K562 (cell line): ENCODE results near the gene ARMS2. TPM values are rescaled to one million over a fixed set of nuclear protein-coding genes. Genes with fewer than 3 reads are reported as not detected.
A peak's percentile ranks its signal among the peaks of the same experiment; 100 is the strongest.

Experiments
- ATAC-seq: fragments of 200-7000 bp; cut with Tn5 transposase; 3 replicates; pipeline ENCODE4 v1.9.1; 2020; ENCODE audit warnings: moderate library complexity
- BruUV-seq: library from RNA; stranded (reverse); fragments of 400-500 nt; replicated peaks from 2 replicates; lab custom pipeline; 2021; lab: Mats Ljungman, UMichigan
- CTCF ChIA-PET: fragments of 300-600 bp; formaldehyde crosslinking; extraction: SDS; loops from one replicate; lab custom pipeline; 2021; ENCODE audit warnings: low intra/inter-chr PET ratio; lab: Yijun Ruan, JAX
- POLR2A ChIA-PET: fragments of 300-600, 350-650 bp; sonication (Branson Sonifier 250); formaldehyde crosslinking; extraction: SDS; loops from one replicate; lab custom pipeline; 2021; ENCODE audit warnings: antibody characterized with exemption, inconsistent platforms; lab: Yijun Ruan, JAX
- DNase-seq, 4 experiments: peaks; one replicate each; pipeline versions ENCODE4 v3.0.0 to v3.0.0-alpha.2; 2011 to 2018; ENCODE audit warnings: low spot score in 3 of 4, mixed read lengths in 3 of 4; ENCODE audit errors: extremely low read depth in 1 of 4
- FAIRE-seq: peaks from 2 replicates; lab custom pipeline; 2011; peaks lifted over from hg19 to GRCh38; lab: Jason Lieb, UNC
- H2AFZ ChIP-seq: 2 replicates; pipeline ENCODE4 v1.6.0; 2011; ENCODE audit warnings: low read depth, low read length, control low read depth, inconsistent platforms
- H3K27ac ChIP-seq: fragments of 200-600 bp; 3 replicates; pipeline ENCODE4 v1.8.0; 2011; ENCODE audit warnings: low read depth, mild to moderate bottlenecking, control low read depth, inconsistent platforms, low read length, moderate library complexity, mixed read lengths; ENCODE audit errors: extremely low read depth
- H3K27me3 ChIP-seq, 2 experiments: fragments of 300-600 bp in 1 of 2; 2 replicates in 1 of 2; 3 replicates in 1 of 2; pipeline versions ENCODE4 v1.6.0 to v1.8.0; 2011; ENCODE audit warnings: inconsistent platforms in 2 of 2, low read length in 2 of 2, mild to moderate bottlenecking in 1 of 2, mixed read lengths in 1 of 2, moderate library complexity in 1 of 2; ENCODE audit not compliant: control insufficient read depth in 2 of 2, insufficient read depth in 2 of 2
- H3K36me3 ChIP-seq: fragments of 300-600 bp; 3 replicates; pipeline ENCODE4 v1.8.0; 2011; ENCODE audit warnings: mild to moderate bottlenecking, low read length, inconsistent platforms; ENCODE audit not compliant: control insufficient read depth, insufficient read depth
- H3K4me1 ChIP-seq, 2 experiments: fragments of 200-600 bp in 1 of 2; replicated peaks in 1 of 2; 2 replicates in 1 of 2; 3 replicates in 1 of 2; pipeline versions ENCODE4 v1.5.1 to v1.8.0; 2011; ENCODE audit warnings: inconsistent platforms in 2 of 2, low read length in 2 of 2, mild to moderate bottlenecking in 1 of 2, mixed read lengths in 1 of 2, moderate library complexity in 1 of 2; ENCODE audit not compliant: control insufficient read depth in 2 of 2, insufficient read depth in 2 of 2
- H3K4me2 ChIP-seq: 2 replicates; pipeline ENCODE4 v1.6.1; 2011; ENCODE audit warnings: low read length, control low read depth, inconsistent platforms, mixed read lengths; ENCODE audit not compliant: insufficient read depth
- H3K4me3 ChIP-seq: fragments of 200-600 bp; sonication (generic), shearing (Covaris generic); 2 replicates; pipeline ENCODE4 v1.5.1; 2016; ENCODE audit warnings: control low read depth, inconsistent platforms
- H3K79me2 ChIP-seq: fragments of 200-600 bp; 3 replicates; pipeline ENCODE4 v1.8.0; 2011; ENCODE audit warnings: low read length, inconsistent platforms; ENCODE audit not compliant: control insufficient read depth, insufficient read depth
- H3K9ac ChIP-seq, 2 experiments: 2 replicates each; pipeline versions ENCODE4 v1.6.0 to v1.6.1; 2011; ENCODE audit warnings: low read depth in 2 of 2, low read length in 2 of 2, control low read depth in 1 of 2, inconsistent platforms in 1 of 2, mild to moderate bottlenecking in 1 of 2, mixed read lengths in 1 of 2; ENCODE audit not compliant: insufficient read depth in 1 of 2
- H3K9me1 ChIP-seq: one replicate; pipeline ENCODE4 v1.6.0; 2011; ENCODE audit warnings: inconsistent platforms, mild to moderate bottlenecking, low read length, moderate library complexity; ENCODE audit not compliant: control insufficient read depth, insufficient read depth
- H3K9me3 ChIP-seq: replicated peaks from 2 replicates; pipeline ENCODE4 v1.5.1; 2011; ENCODE audit warnings: low read depth, low read length, inconsistent platforms; ENCODE audit not compliant: control insufficient read depth, insufficient read depth
- H4K20me1 ChIP-seq: replicated peaks from 2 replicates; pipeline ENCODE4 v1.6.1; 2011; ENCODE audit warnings: low read length, inconsistent platforms, mixed read lengths; ENCODE audit not compliant: control insufficient read depth, insufficient read depth
- BCOR ChIP-seq: fragments of 450-650 bp; IDR thresholded peaks from 2 replicates; pipeline ENCODE4 v1.6.1; 2016
- CTBP1 ChIP-seq: fragments of 450-650 bp; IDR thresholded peaks from 2 replicates; pipeline ENCODE4 v1.6.1; 2016; ENCODE audit warnings: borderline replicate concordance
- NCOA6 ChIP-seq: fragments of 450-650 bp; IDR thresholded peaks from 2 replicates; pipeline ENCODE4 v1.6.1; 2017; ENCODE audit warnings: mild to moderate bottlenecking
- SIRT6 ChIP-seq: IDR thresholded peaks from one replicate; pipeline ENCODE4 v1.6.1; 2012; ENCODE audit warnings: low read depth, mild to moderate bottlenecking, control low read depth, inconsistent platforms, low read length, moderate library complexity
- ZNF121 ChIP-seq: sonication (generic); formaldehyde crosslinking; conservative IDR thresholded peaks from 2 replicates; pipeline ENCODE4 v1.8.0; 2022; ENCODE audit warnings: missing genetic modification reagents
- ZNF263 ChIP-seq: sonication (generic); formaldehyde crosslinking; IDR thresholded peaks from 2 replicates; pipeline ENCODE4 v1.8.0; 2022; ENCODE audit warnings: mild to moderate bottlenecking, missing genetic modification reagents, borderline replicate concordance
- ZNF586 ChIP-seq: fragments of 450-650 bp; formaldehyde crosslinking; conservative IDR thresholded peaks from 2 replicates; pipeline ENCODE4 v1.4.0; 2020; ENCODE audit warnings: mild to moderate bottlenecking, moderate library complexity
- WGBS: fragments of 100-300 bp; shearing (Covaris generic); methylation state at CpG from one replicate; pipeline ENCODE4 v1.1.6; 2016; ENCODE audit warnings: low coverage, mixed read lengths; ENCODE audit not compliant: insufficient coverage; ENCODE audit errors: missing lambda C conversion rate; 5-methylcytosine and 5-hydroxymethylcytosine counted together
- in situ Hi-C: fragments of 300-500 bp; cut with MboI; formaldehyde crosslinking; loops from 4 replicates; pipeline ENCODE4 v1.15.0; 2018; ENCODE audit warnings: inconsistent platforms, mixed read lengths
- intact Hi-C: fragments of 100-400 bp; cut with micrococcal nuclease; formaldehyde crosslinking; loops from 2 replicates; pipeline ENCODE4 v1.14.2; 2022
- polyA plus RNA-seq, 8 experiments: library from polyadenylated mRNA; depleted of rRNA in 4 of 8; stranded (reverse) in 5 of 8; unstranded in 3 of 8; fragments of >200 nt; fragmentation: Nextera tagmentation in 2 of 8; fragmentation: Illumina TruSeq in 1 of 8; extraction: Ambion mirVana in 2 of 8; extraction: Trizol in 1 of 8; gene quantifications; 2 replicates each; pipeline versions ENCODE4 v1.2.1 to v1.2.3, GENCODE V29; 2011 to 2014; ENCODE audit warnings: inconsistent platforms in 1 of 8, missing spikeins in 1 of 8
- total RNA-seq, 7 experiments: library from RNA; depleted of rRNA in 6 of 7; stranded (reverse); fragments of >200 nt in 6 of 7; fragmentation: Illumina TruSeq in 2 of 7; extraction: Trizol in 2 of 7; gene quantifications; 2 replicates each; pipeline versions ENCODE4 v1.2.1 to v1.2.3, GENCODE V29; 2011 to 2021; ENCODE audit warnings: low replicate concordance in 1 of 7
- TF ChIP-seq, protein P1 (sequence below): conservative IDR thresholded peaks from 2 replicates; pipeline ENCODE4 v1.6.1; 2011; ENCODE audit warnings: low read depth, mild to moderate bottlenecking, low read length; ENCODE audit not compliant: control insufficient read depth
- TF ChIP-seq, protein P2 (sequence below): fragments of 450-650 bp; IDR thresholded peaks from 2 replicates; pipeline ENCODE4 v1.6.1; 2017; ENCODE audit warnings: antibody characterized with exemption
- TF ChIP-seq, protein P3 (sequence below): fragments of 450-650 bp; IDR thresholded peaks from 2 replicates; pipeline ENCODE4 v1.6.1; 2016; ENCODE audit warnings: borderline replicate concordance

ARMS2 gene
- total and polyA plus RNA-seq, 9 of the 15 experiments (the other 6 are each of a cell fraction or from before 2014, with no cell fraction given) = not detected

DNA sequence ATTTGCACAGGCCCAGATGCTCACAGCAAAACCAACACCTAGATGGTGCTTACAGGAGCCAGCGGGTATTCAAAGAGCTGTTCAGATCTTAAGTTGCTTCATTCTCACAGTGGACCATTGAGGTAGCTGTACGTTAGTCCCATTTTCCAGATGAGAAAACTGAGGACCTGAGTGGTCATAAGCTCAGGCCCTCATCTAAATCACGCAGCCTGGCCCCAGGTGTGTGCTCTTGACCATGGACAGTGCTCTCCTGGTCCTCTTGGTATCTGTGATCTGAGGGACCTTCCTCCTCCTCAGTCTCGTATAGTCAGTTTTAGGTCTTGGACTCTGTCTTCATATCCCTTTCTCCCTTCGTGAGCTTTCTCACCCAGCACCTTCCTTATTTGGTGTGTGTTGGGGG, 50.6 kb downstream of the ARMS2 start:
- Histone ChIP-seq H3K4me3 (no peak overlapping the region), H3K9me3 (no peaks in the 10 kb centered on the region), H2AFZ (no peak overlapping the region), H3K36me3 (no peaks in the 10 kb centered on the region), H3K79me2 (no peaks in the 10 kb centered on the region), H3K4me1 (no peaks in the 10 kb centered on the region), H4K20me1 (no peaks in the 10 kb centered on the region; the same call in 1 of the 2 replicates), H3K27me3 (peaks cover 5 to 51% of the 10 kb centered on the region in 2 experiments; a peak in 3 of 5 replicates), H3K27ac (no peak overlapping the region), H3K9me1 (no peaks in the 10 kb centered on the region), H3K4me2 (no peak overlapping the region), H3K9ac (no peak overlapping the region)
- DNase-seq = no peak
- 4% methylated on average over 4 of the region's 5 CpGs for WGBS
- in situ Hi-C loops = no loop called here
- no peak for ATAC-seq
- POLR2A ChIA-PET = interaction anchor here (0.9 kb wide), 1 partner anchor 12 kb away, joined by 3 read pairs; no protein-coding TSS in a partner anchor
- no peak for TF ChIP-seq ZNF121 (CRISPR knock-in tag)
- no peak for TF ChIP-seq NCOA6
- 0 out of 2 replicates have a peak, but pooled peaks have one; percentile 5 for TF ChIP-seq BCOR
- FAIRE-seq = no peak
- CTCF ChIA-PET = no interaction called here
- BruUV-seq = no TSS peak
- intact Hi-C loops = no loop called here

DNA sequence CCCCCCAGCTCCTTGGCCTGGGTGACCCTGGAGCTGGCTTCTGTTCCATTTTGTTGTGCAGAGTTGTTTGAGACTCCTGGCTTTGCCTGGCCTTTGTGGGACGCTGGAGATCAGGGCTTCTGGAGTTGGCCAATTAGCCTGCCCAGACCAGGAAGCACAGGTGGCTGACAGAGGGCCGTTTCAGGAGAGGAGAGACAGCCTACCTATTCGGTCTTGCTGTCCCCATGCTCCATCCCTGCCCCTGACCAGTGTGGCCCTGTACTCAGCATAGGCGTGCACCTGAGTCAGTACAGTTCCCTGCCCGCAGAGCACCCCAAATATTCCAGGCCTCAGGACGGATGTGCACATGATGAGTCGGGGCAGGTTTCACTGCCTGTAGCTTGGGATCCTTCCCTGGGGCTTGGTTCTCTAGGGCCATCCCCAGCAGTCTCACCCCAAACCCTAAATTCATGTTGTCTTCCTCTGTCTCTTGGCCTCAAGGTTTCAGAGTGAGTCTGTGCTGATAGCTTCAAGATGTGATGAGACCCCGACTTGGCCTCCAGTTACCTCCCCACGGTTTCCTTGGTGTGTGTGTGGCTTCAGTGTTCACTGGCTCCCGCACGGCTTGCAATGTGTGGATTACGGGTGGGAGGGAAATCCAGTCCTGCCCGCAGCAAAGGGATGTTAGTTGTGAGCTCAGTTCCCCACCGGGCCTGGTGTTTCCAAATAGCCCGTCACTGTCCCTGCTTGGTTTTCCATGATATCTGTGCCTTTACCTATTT, 51.6 kb downstream of the ARMS2 start:
- ChIA-PET POLR2A (no interaction called here), CTCF (no interaction called here)
- no peaks in the 10 kb centered on the region for H3K9me3 ChIP-seq
- no peak for TF ChIP-seq ZNF263 (CRISPR knock-in tag)
- no peak for TF ChIP-seq ZNF586 (CRISPR knock-in tag)
- TF ChIP-seq, protein P1, sequence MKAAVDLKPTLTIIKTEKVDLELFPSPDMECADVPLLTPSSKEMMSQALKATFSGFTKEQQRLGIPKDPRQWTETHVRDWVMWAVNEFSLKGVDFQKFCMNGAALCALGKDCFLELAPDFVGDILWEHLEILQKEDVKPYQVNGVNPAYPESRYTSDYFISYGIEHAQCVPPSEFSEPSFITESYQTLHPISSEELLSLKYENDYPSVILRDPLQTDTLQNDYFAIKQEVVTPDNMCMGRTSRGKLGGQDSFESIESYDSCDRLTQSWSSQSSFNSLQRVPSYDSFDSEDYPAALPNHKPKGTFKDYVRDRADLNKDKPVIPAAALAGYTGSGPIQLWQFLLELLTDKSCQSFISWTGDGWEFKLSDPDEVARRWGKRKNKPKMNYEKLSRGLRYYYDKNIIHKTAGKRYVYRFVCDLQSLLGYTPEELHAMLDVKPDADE = no peak
- TF ChIP-seq, protein P2, sequence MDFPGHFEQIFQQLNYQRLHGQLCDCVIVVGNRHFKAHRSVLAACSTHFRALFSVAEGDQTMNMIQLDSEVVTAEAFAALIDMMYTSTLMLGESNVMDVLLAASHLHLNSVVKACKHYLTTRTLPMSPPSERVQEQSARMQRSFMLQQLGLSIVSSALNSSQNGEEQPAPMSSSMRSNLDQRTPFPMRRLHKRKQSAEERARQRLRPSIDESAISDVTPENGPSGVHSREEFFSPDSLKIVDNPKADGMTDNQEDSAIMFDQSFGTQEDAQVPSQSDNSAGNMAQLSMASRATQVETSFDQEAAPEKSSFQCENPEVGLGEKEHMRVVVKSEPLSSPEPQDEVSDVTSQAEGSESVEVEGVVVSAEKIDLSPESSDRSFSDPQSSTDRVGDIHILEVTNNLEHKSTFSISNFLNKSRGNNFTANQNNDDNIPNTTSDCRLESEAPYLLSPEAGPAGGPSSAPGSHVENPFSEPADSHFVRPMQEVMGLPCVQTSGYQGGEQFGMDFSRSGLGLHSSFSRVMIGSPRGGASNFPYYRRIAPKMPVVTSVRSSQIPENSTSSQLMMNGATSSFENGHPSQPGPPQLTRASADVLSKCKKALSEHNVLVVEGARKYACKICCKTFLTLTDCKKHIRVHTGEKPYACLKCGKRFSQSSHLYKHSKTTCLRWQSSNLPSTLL = no peak
- no peak for TF ChIP-seq CTBP1
- TF ChIP-seq, protein P3, sequence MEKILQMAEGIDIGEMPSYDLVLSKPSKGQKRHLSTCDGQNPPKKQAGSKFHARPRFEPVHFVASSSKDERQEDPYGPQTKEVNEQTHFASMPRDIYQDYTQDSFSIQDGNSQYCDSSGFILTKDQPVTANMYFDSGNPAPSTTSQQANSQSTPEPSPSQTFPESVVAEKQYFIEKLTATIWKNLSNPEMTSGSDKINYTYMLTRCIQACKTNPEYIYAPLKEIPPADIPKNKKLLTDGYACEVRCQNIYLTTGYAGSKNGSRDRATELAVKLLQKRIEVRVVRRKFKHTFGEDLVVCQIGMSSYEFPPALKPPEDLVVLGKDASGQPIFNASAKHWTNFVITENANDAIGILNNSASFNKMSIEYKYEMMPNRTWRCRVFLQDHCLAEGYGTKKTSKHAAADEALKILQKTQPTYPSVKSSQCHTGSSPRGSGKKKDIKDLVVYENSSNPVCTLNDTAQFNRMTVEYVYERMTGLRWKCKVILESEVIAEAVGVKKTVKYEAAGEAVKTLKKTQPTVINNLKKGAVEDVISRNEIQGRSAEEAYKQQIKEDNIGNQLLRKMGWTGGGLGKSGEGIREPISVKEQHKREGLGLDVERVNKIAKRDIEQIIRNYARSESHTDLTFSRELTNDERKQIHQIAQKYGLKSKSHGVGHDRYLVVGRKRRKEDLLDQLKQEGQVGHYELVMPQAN = no peak
- TF ChIP-seq BCOR = no peak
- TF ChIP-seq SIRT6 = no peak
- H3K27ac ChIP-seq = no peak overlapping the region
- no peaks in the 10 kb centered on the region for H3K9me1 ChIP-seq
- 4% methylated on average over 14 of the region's 15 CpGs for WGBS
- H4K20me1 ChIP-seq = no peaks in the 10 kb centered on the region; the same call in 1 of the 2 replicates
- no peaks in the 10 kb centered on the region for H3K36me3 ChIP-seq
- FAIRE-seq (no peak), ATAC-seq (no peak), DNase-seq (no peak)
- no peak overlapping the region for H3K4me2 ChIP-seq
- intact Hi-C loops (no loop called here), in situ Hi-C loops (no loop called here)
- peaks cover 8 to 54% of the 10 kb centered on the region in 2 experiments; a peak in 3 of 5 replicates for H3K27me3 ChIP-seq
- H3K9ac ChIP-seq = no peak overlapping the region
- no peaks in the 10 kb centered on the region for H3K4me1 ChIP-seq
- no peaks in the 10 kb centered on the region for H3K79me2 ChIP-seq
- no TSS peak for BruUV-seq
- no peak overlapping the region for H3K4me3 ChIP-seq
- H2AFZ ChIP-seq = no peak overlapping the region
